GM19467 (cell line): ENCODE data around the gene RNF223.
"Not testable (repeated sequence)": the region's sequence is repeated elsewhere in the genome, so short reads cannot be mapped to it uniquely, and the experiment has no call there.

ENCODE experiments used
- ATAC-seq: cut with Tn5 transposase; IDR thresholded peaks from one replicate; pipeline ENCODE4 v1.9.1; 2021; ENCODE audit warnings: mild to moderate bottlenecking, moderate library complexity; ENCODE audit not compliant: unreplicated experiment

RNF223 gene

DNA sequence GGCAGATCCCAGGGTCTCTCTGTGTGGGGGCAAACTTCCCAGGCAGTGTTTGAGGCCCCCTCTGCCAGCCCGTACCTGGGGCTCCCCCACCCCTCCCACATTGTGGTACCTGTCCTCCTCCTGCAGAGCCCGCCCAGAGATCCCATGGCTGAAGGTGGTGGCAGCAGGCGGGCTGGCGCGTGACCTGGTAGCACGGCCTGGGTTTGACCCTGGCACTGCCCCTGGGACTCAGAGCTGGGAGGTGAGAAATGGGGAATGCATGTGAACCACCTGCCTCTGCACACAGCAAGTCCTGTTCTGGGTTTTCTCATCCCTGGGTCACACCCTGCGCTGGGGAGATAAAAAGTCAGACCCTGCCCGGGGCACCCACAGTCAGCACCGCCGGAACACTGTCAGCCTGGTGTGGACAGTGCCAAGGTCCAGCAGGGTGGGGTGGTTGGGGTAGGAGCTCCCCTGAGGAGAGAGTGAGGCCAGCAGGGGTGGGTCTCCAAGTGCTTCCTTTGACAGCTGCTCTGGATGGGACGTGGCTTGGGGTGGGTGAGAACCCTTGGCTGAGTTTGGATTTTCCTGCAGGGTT lies 42.4 kb downstream of the RNF223 start:
- ATAC-seq, result no peak

- not testable (repeated sequence) for ATAC-seq
Measured at GRCh38 chr1:1030867-1031658, 43.0 kb downstream of the RNF223 start.

GRCh38 chr1:1027791-1028190 lies 46.3 kb downstream of the RNF223 start:
- ATAC-seq, result no peak

GRCh38 chr1:1026599-1027413 lies 47.3 kb downstream of the RNF223 start:
- ATAC-seq, result no peak

- no peak for ATAC-seq
Measured at GRCh38 chr1:1025730-1026129, 48.4 kb downstream of the RNF223 start.

DNA sequence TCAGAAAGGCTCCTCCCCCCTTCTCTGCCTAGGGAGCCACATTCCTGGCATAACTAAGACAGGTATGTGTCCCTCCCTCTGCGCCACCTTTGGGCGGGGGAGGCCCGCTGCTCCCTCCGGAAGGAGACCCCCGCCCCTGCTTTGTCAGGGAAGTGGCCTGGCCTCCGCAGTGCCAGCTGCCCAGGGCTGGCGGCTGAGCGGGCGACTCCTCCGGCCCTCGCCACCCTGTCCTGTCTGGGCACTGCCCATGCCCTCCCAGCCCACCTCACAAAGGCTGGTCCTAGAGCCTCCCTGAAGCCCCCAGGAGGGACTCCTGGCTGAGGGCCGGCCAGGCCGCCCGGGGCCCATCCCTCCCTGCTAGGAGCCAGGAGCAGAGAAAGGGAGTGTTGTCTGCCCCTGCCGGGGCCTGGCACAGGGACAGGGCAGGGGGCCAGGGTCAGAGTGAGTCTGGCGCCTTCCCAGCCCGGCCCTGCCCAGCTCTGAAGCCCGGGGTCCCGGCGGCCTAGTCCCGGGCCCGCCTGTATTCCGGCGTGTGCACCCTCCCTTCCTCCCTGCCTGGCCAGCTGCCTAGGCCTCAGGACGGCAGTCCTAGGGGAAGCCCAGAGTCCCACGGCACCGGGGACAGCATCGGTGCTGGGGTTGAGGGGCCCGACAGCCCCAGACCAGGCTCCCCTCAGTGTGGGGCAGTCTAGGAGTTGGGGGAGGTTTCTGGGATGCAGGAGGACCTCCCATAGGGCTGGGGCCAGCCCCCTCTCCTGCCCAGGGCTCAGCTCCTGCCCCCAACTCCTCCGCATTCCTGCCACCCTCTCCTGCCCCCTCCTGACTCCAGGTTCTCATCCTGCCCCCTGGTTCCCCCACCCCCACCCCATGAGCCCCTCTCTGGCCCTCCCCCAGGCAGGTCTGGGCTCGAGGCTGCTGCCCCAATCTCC lies 49.1 kb downstream of the RNF223 start:
- no peak for ATAC-seq

DNA sequence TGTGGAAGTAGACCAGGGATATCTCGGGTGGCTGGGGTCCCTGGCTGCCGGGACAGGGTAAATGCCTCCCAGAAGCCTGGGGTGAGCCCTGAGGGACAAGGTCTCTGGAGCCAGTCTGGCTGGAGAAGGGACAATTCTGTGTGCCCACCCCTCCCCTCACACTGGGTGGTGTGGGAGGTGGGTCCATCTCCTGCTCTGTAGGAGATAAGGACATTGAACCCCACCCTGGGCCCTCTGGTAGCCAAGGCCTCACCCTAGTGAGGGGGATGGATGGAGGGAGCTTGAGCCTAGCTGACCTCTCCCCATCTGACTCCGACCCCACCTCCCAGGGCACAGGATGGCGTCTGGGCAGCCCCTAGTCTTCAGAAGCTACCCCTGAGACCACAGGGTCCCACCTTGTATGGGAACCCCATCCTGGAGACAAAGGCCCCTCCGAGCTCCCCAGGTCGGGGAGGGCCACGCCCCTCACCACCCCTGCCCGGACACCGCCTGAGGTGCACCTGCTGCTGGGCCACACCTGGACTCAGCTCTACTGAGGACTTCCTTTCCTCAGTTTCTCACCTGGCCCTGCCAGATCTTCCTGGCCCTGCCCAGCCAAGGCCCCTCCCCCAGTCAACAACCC lies 49.8 kb downstream of the RNF223 start:
- ATAC-seq, result no peak

DNA sequence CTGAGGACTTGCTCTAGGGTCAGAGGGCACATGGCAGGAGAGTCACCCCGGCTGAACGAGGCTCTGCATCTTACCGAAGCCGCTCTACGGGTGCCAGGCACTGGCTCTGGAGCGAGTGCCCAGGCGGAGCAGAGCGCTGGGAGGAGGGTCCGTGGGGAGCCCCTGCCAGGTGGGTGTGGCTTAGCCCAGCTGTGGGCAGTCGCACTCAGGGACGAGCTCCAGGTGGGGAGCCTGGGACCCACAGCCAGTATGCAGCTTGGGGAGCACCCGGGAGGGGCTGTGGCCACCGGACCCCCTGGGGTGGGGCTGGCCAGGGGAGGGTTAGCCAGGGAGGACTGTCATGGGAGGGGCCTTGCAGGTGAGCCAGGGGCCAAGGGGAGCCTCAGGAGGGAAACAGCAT lies 50.4 kb downstream of the RNF223 start:
- no peak for ATAC-seq

GRCh38 chr1:1022302-1023009 lies 51.6 kb downstream of the RNF223 start:
- no peak for ATAC-seq

DNA sequence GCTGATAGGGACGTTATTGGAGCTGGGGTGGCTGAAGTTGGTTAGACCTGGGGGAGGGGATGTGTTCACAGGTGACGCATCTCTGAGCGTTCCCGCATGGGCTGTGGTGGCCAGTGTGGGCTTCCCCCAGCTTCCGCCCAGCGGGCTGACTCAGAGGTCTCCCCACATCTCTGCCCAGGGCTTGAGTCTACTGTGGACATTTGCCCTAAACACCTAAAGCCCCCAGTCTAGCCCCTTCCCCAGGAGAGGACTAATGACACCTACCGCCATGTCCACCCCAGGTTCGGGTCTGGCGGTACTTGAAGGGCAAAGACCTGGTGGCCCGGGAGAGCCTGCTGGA lies 52.2 kb downstream of the RNF223 start:
- no peak for ATAC-seq

DNA sequence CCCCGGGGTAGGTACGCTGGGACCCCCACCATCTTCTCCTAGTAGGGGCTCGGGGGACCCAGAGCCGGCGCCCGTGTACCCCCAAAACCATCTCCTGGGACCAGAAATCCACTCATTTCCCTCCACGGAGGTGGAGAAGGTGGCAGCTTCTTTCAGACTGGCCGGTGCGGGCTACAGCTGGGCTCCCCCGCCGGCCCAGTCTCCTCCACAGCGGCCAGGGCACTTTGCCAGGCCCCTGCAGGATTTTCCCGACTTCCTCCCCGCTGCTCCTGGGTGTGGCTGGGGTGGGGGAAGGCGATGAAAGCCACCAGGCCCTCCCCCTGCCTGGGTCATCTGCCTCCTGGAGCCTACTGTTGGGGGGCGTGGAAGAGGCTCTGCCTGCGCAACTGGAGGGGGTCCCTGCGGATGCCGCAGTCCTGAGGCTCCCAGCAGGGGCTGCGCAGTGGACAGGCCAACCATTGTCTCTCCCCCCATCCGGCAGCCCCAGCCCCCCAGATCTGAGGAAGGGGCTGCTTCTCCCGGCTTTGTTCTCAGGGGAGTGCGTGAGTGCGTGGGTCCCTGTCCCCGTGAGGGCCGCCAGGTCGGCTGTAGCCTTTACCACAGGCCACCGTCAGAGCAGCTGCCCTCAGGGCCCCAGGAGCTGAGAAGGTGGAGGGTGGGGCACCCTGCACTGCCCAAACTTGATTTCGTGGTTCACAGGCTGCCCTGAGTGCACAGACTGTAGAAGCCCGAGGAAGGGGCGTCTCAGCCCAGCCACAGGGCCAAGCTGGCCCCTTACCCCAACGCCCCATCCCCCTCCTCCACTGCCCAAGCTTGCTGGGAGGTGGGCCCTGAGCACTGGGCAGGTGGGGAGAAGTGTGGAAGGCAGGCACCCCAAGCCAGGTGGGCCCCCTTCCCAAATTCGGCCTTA lies 52.8 kb downstream of the RNF223 start:
- ATAC-seq, result no peak
